Pancreas (tissue), 10 donors: ENCODE measurements around the gene MED15. TPM values are rescaled to one million over a fixed set of nuclear protein-coding genes. Genes with fewer than 3 reads are reported as not detected.

Experiments
- ATAC-seq, 4 donors: fragments of 200-7000 bp; cut with Tn5 transposase; one replicate each; pipeline versions ENCODE4 v1.8.0 to v1.9.1; 2020; ENCODE audit warnings: mild to moderate bottlenecking in 4 of 4, moderate library complexity in 4 of 4
- DNase-seq, 6 donors: peaks; one replicate each; pipeline ENCODE4 v3.0.0-alpha.2; 2020
- FAIRE-seq: peaks from 2 replicates; lab custom pipeline; 2012; peaks lifted over from hg19 to GRCh38; lab: Jason Lieb, UNC
- H3K27ac ChIP-seq, 4 donors: fragments of 200-600 bp; sonication (generic); 1 replicate in 3 of 4; 2 replicates in 1 of 4; pipeline versions ENCODE4 v1.5.0 to v1.8.0; 2020
- H3K27me3 ChIP-seq, 4 donors: fragments of 200-600 bp; one replicate each; pipeline ENCODE4 v1.8.0; 2021
- H3K36me3 ChIP-seq, 3 donors: fragments of 200-600 bp; sonication (generic) in 1 of 3; one replicate each; pipeline versions ENCODE4 v1.5.0 to v1.8.0; 2020 to 2021
- H3K4me1 ChIP-seq, 3 donors: fragments of 200-600 bp; one replicate each; pipeline ENCODE4 v1.8.0; 2021
- H3K4me3 ChIP-seq, 4 donors: fragments of 200-600 bp; sonication (generic) in 2 of 4; one replicate each; pipeline versions ENCODE4 v1.5.0 to v1.8.0; 2020 to 2021
- H3K9me3 ChIP-seq, 4 donors: fragments of 200-600 bp; one replicate each; pipeline ENCODE4 v1.8.0; 2021
- WGBS, 2 donors: extraction: QIAGEN DNeasy Blood & Tissue Kit; methylation state at CpG; one replicate each; pipeline ENCODE4 v1.1.7; 2013; 5-methylcytosine and 5-hydroxymethylcytosine counted together
- intact Hi-C, 3 donors: fragments of 100-400 bp; cut with DNase I; formaldehyde crosslinking; loops; one replicate each; pipeline versions ENCODE4 v1.11.1 to v1.14.2; 2022
- polyA plus RNA-seq, 2 donors: library from polyadenylated mRNA; stranded (reverse); fragments of 200-250 nt; gene quantifications; one replicate each; pipeline ENCODE4 v1.2.3, GENCODE V29; 2013
- total RNA-seq, 6 donors: library from RNA; stranded (reverse); fragmentation: NEBNext Ultra II Directional in 4 of 6; extraction: Animal tissue kit (Norgen Biotek cat#: 25700) in 4 of 6; gene quantifications; one replicate each; pipeline versions ENCODE4 v1.2.1 to v1.2.4, GENCODE V29; 2021 to 2023
- TF ChIP-seq, protein P1 (sequence below), 4 donors: fragments of 200-600 bp; sonication (generic) in 3 of 4; IDR thresholded peaks; one replicate each; pipeline versions ENCODE4 v1.5.0 to v1.8.0; 2021; ENCODE audit warnings: antibody characterized with exemption in 4 of 4
- donor health status: healthy with polysubstance abuse.
- donor health status: DM: no; HTN: no; CAD: no; lungs with moderate emphysema.
- donor health status: DM: no; HTN: no; CAD: no.
- donor health status: control.
- donor health status: control.
- donor health status: Bipolar disorder and iron deficiency.
- donor health status: DM: yes; HTN: yes; CAD: no.
- donor health status: DM: no; HTN: no; CAD: no.
- donor health status: DM: no; HTN: no; CAD: no.
- donor health status: DM: yes; HTN: yes; CAD: no.

MED15 gene
- total and polyA plus RNA-seq, 8 donors: 27.1 to 61.7 (median 37.0) TPM

DNA sequence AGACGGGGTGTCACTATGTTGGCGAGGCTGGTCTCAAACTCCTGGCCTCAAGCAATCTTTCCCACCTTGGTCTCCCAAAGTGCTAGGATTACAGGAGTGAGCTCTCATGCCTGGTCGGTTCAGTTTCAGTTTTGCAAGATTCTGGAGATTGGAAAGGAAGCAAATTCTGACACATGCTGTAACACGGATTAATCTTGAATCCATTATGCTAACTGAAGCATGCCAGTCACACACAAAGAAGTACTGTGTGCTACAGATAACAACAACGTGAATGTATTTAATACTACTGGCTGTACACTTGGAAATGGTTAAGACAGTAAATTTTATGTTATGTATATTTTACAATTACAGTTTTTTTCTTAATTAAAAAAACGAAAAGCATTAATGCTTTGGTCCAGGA lies 107.6 kb downstream of the MED15 start:
- intact Hi-C loops: no loop called here
- H3K9me3 ChIP-seq: no peaks in the 10 kb centered on the region
- H3K27ac ChIP-seq: no peak overlapping the region
- H3K4me3 ChIP-seq: no peak overlapping the region
- TF ChIP-seq, protein P1, sequence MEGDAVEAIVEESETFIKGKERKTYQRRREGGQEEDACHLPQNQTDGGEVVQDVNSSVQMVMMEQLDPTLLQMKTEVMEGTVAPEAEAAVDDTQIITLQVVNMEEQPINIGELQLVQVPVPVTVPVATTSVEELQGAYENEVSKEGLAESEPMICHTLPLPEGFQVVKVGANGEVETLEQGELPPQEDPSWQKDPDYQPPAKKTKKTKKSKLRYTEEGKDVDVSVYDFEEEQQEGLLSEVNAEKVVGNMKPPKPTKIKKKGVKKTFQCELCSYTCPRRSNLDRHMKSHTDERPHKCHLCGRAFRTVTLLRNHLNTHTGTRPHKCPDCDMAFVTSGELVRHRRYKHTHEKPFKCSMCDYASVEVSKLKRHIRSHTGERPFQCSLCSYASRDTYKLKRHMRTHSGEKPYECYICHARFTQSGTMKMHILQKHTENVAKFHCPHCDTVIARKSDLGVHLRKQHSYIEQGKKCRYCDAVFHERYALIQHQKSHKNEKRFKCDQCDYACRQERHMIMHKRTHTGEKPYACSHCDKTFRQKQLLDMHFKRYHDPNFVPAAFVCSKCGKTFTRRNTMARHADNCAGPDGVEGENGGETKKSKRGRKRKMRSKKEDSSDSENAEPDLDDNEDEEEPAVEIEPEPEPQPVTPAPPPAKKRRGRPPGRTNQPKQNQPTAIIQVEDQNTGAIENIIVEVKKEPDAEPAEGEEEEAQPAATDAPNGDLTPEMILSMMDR (IDR thresholded peaks at IDR 0.05): no peak
- WGBS, 2 donors: 28 to 45% methylated on average over 6 of the region's 6 CpGs
- H3K27me3 ChIP-seq: no peaks in the 10 kb centered on the region
- no peak for FAIRE-seq
- DNase-seq: no peak
- ATAC-seq: no peak
- no peaks in the 10 kb centered on the region for H3K4me1 ChIP-seq
- H3K36me3 ChIP-seq: no peaks in the 10 kb centered on the region

DNA sequence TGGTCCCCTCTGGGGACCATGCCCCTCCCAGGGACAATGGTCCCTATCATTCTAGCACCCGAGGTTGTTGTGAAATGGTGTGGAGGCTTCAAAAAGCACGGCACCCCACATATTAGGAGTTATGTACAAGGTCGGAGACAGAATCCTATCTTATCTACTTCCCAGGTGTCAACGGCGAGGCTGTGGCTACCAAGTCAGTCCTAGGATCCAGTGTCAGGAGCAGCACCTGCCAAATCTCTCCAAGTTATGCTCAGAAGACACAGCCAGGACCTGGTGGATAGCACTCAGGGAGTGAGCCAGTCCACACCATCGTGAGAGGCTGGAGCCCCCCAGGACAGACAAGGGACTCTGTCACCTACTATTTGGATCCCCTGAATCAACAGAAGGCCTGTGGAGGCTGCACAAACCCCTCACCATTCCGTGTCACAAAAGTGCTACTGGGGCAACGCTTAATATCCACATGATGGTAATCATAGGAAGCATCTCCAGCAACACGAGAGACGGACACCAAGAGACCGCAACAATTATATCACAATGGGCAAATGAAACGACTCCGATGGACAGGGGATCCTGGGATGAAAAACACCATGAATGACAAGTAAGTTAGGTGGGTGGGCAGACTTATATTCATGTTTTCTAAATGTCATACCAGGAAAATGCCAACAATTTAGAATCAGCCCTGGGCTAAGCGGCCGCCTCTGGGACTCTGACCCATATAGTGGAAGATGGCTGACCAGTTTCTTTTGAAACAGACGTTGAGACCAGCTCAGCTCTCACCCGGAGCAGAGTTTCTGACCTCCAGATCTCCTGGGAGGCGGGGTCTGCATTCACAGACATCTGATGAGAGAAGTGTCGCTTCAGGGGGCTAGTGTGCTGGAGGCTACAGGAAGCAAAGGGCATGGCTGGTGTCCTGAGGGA lies 108.4 kb downstream of the MED15 start:
- intact Hi-C loops: no loop called here
- TF ChIP-seq, protein P1 (IDR thresholded peaks at IDR 0.05): no peak
- Histone ChIP-seq H3K9me3 (no peaks in the 10 kb centered on the region), H3K4me1 (no peaks in the 10 kb centered on the region), H3K27ac (no peak overlapping the region), H3K36me3 (no peaks in the 10 kb centered on the region), H3K27me3 (no peaks in the 10 kb centered on the region), H3K4me3 (no peak overlapping the region)
- no peak for DNase-seq
- FAIRE-seq: no peak
- 66 to 67% methylated on average over 19 of the region's 19 CpGs for WGBS, 2 donors
- no peak for ATAC-seq

DNA sequence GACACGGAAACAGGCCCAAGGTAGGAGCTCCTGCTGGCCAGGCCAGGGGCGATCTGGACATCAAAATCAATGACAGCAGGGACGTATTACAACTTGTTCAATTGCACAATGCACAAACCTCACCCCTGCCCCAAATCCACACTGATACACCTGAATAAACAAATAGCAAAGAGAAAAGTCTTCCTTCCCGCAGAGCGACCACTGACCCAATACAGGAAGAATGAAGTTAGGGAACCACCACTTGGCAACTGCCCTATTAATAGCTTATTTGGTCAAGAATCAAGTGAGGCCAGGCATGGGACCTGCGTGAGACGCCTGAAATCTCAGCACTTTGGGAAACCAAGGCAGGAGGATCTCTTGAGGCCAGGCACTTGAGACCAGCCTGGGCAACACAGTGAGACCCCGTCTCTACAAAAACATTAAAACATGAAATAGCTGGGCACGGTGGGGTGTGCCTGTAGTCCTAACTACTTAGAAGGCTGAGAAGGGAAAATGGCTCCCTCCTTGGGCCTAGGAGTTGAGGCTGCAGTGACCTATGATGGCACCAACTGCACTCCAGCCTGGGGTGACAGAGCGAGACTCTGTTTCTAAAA lies 109.1 kb downstream of the MED15 start:
- FAIRE-seq (no peak), ATAC-seq (no peak), DNase-seq (no peak)
- 78 to 81% methylated on average over 10 of the region's 10 CpGs for WGBS, 2 donors
- Histone ChIP-seq H3K27me3 (no peaks in the 10 kb centered on the region), H3K36me3 (no peaks in the 10 kb centered on the region), H3K9me3 (no peaks in the 10 kb centered on the region), H3K4me1 (no peaks in the 10 kb centered on the region), H3K27ac (no peak overlapping the region), H3K4me3 (no peak overlapping the region)
- intact Hi-C loops: no loop called here
- TF ChIP-seq, protein P1 (IDR thresholded peaks at IDR 0.05): no peak

DNA sequence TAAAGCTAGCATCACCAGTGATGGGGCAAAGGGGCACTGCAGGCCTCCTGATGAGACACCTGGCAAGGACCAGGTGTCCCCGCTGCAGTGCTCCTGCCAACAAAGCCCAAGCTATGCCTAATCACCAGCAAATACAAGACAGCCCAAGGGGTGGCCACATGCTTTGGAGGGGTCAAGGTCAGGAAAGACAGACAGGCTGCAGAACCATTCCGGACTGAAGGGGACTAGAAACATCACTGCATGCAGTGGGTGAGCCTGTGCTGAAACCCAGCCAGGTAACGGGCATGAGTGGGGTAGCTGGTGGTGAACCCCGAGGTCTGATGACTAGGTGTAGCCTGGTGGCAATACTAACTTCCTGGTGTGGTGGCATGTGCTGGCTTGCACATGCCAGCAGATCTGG lies 111.1 kb downstream of the MED15 start:
- intact Hi-C loops: no loop called here
- TF ChIP-seq, protein P1 (IDR thresholded peaks at IDR 0.05): no peak
- H3K9me3 ChIP-seq: no peaks in the 10 kb centered on the region
- H3K27me3 ChIP-seq: no peaks in the 10 kb centered on the region
- ATAC-seq (no peak), FAIRE-seq (no peak), DNase-seq (no peak)
- 79 to 85% methylated on average over 4 of the region's 4 CpGs for WGBS, 2 donors
- no peaks in the 10 kb centered on the region for H3K4me1 ChIP-seq
- H3K27ac ChIP-seq: no peak overlapping the region
- no peaks in the 10 kb centered on the region for H3K36me3 ChIP-seq
- no peak overlapping the region for H3K4me3 ChIP-seq
